Bronchial epithelial cell (primary cell): ENCODE results near the gene OTX1. TPM values are rescaled to one million over a fixed set of nuclear protein-coding genes. Genes with fewer than 3 reads are reported as not detected.

Source experiments
- DNase-seq: peaks from one replicate; pipeline ENCODE4 v3.0.0-alpha.2; 2010; ENCODE audit warnings: low read depth
- FAIRE-seq: peaks from 2 replicates; lab custom pipeline; 2011; peaks lifted over from hg19 to GRCh38; lab: Jason Lieb, UNC
- H3K27me3 ChIP-seq: 2 replicates; pipeline ENCODE4 v1.5.1; 2011; ENCODE audit warnings: low read length; ENCODE audit not compliant: control insufficient read depth, insufficient read depth
- H3K36me3 ChIP-seq: 2 replicates; pipeline ENCODE4 v1.5.1; 2011; ENCODE audit warnings: low read length; ENCODE audit not compliant: control insufficient read depth, insufficient read depth
- H3K4me3 ChIP-seq: 2 replicates; pipeline ENCODE4 v1.5.1; 2011; ENCODE audit warnings: mild to moderate bottlenecking, low read depth, low read length, control low read depth
- total RNA-seq: library from RNA; depleted of rRNA; stranded (reverse); fragments of >200 nt; gene quantifications from 2 replicates; pipeline ENCODE4 v1.2.1, GENCODE V29; 2014
- TF ChIP-seq, protein P1 (sequence below): IDR thresholded peaks from 2 replicates; pipeline ENCODE4 v1.5.1; 2011; ENCODE audit warnings: mild to moderate bottlenecking, moderate library complexity, low read length, control low read depth, inconsistent platforms; ENCODE audit not compliant: insufficient read depth, severe bottlenecking

Gene OTX1
- total RNA-seq, 1 donor from 2014 or later: 0.79 TPM

DNA sequence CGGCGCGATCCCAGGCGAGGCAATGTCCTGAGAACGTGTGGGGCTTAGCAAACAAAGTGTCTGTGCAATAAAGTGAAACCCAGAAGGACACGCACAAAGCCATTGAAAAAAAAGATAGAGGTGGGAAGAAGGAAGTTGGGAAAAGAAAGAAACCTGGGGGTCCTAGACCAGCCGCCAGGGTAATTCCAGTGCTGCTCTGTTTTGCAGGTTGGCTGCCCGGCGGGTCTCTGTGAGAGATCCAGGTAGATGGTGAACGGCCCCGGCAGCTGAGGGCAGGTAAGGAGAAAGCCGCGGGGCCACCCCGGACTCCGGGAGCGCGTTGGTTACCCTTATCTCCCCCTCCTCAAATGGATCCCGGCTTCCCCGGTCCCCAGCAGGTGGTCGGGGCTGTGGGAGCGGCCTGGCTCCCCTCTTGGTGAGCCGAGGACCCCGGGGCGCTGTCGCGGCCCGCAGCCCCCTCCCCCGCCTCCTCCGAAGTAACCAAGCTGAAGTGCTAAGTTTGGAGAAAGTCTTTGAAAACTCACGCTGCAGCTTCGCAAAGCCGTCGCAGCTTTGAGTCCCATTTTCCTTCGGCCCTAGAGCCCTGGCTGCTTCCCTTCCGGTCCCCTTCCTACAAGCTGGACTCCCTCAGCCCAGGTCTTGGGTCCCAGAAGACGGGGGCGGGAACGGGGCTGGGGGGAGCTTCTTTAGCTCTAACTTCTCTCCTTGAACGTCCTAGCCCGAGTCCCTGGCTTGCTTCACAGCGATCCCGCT lies 588 bp downstream of the OTX1 start:
- DNase-seq: no peak
- Histone ChIP-seq H3K27me3 (no peaks in the 10 kb centered on the region), H3K36me3 (peaks cover 5% of the 10 kb centered on the region), H3K4me3 (peak overlapping the region; percentile 68)
- TF ChIP-seq, protein P1, sequence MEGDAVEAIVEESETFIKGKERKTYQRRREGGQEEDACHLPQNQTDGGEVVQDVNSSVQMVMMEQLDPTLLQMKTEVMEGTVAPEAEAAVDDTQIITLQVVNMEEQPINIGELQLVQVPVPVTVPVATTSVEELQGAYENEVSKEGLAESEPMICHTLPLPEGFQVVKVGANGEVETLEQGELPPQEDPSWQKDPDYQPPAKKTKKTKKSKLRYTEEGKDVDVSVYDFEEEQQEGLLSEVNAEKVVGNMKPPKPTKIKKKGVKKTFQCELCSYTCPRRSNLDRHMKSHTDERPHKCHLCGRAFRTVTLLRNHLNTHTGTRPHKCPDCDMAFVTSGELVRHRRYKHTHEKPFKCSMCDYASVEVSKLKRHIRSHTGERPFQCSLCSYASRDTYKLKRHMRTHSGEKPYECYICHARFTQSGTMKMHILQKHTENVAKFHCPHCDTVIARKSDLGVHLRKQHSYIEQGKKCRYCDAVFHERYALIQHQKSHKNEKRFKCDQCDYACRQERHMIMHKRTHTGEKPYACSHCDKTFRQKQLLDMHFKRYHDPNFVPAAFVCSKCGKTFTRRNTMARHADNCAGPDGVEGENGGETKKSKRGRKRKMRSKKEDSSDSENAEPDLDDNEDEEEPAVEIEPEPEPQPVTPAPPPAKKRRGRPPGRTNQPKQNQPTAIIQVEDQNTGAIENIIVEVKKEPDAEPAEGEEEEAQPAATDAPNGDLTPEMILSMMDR: no peak
- no peak for FAIRE-seq

DNA sequence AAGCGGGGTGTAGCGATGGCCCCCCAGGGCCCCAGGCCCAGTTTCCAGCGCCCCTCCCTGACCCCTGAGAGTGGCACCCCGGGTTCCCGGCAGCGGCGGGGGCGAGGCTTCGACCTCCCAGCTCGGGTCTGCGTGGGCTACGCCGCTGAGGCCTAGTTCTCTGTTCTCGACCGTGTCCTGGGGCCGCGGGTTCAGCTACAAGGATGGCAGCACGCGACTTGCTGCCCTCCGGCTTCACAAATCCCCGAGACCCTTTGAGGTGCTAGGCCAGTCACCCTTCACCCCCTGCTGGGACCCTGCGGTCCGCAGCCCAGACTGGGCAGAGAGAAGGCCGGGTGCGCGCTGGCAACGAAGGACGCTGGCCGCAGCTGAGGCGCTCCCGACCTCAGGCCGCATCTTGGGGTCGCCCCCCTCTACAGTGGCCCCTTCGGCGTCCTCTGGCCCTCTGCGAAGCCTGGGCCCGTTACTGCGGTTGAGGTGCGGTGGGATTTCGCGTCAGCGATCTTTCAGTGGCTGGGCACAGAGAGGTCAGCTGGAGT lies 1.2 kb downstream of the OTX1 start:
- TF ChIP-seq, protein P1: no peak
- DNase-seq (no peak), FAIRE-seq (no peak)
- no peaks in the 10 kb centered on the region for H3K27me3 ChIP-seq
- H3K4me3 ChIP-seq: peak overlapping the region; percentile 68
- H3K36me3 ChIP-seq: peaks cover 7% of the 10 kb centered on the region

DNA sequence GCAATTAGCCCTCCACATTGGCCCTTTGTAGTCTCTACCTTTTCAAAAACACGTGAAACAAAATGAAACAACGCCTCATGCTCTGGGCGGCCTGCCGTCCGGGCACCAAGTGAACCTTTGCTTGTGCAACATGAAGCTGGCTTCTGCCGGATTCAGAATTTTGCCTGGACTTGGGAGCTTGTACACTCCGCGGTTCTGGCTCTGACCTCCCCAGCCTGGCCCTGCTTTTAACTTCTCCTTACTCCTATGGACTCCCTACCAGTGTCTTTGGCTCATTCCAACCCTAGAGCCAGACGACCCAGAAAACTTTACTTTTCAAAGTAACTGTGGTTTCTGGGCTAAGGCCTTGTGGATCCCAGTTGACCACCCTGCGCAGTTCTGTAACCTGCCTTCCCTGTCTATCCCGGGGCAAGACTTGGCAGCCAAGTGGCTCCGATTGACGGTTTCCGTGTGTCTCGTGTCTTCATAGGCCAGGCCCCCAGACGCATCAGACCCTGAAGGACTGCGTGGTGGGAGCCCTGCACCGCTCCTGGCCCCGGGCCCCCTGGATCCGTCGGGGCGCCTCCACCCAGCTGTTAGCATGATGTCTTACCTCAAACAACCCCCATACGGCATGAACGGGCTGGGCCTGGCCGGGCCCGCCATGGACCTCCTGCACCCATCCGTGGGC lies 1.9 kb downstream of the OTX1 start:
- peaks cover 7% of the 10 kb centered on the region for H3K36me3 ChIP-seq
- FAIRE-seq (no peak), DNase-seq (no peak)
- H3K27me3 ChIP-seq: no peaks in the 10 kb centered on the region
- TF ChIP-seq, protein P1: no peak
- no peak overlapping the region for H3K4me3 ChIP-seq

DNA sequence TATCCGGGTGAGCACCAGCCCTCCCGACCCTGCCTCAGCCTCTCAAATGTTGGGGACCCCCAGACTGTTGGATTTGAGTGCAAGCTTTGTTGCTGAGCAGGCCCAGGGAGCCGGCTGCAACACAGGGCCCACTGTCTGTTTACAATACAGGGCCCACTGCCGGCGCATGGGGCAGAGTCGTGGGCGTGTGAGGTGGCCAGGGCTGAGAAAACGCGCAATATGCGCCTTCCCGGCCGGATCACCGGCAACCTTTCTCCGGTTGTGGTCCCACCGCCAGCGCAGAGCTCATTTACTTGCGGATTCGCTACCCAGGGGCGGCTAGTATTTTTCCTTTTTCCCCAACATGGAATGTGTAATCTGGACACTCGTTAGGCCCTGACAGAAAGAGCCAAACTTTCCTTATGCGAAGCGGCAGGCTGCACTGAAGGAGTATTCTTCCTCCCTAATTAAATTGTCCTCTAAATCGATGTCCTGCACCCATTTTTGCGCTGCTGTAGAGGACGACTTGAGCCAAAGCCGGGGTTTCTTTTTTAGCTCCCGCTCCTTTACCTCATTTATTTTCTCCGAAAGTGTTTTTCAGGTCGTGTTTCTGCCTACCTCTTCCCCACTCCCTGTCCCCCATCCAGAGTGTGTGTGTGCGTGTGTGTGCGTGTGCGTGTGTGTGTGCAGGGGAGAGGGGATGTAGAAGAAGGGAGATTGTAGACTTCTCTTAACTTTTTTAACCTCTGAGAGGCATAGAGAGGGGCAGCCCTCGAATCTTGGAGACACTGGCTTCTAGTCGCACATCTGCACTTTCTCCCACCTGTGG lies 2.7 kb downstream of the OTX1 start:
- FAIRE-seq: no peak
- no peak for DNase-seq
- Histone ChIP-seq H3K27me3 (no peaks in the 10 kb centered on the region), H3K4me3 (no peak overlapping the region), H3K36me3 (peaks cover 7% of the 10 kb centered on the region)
- TF ChIP-seq, protein P1: no peak

DNA sequence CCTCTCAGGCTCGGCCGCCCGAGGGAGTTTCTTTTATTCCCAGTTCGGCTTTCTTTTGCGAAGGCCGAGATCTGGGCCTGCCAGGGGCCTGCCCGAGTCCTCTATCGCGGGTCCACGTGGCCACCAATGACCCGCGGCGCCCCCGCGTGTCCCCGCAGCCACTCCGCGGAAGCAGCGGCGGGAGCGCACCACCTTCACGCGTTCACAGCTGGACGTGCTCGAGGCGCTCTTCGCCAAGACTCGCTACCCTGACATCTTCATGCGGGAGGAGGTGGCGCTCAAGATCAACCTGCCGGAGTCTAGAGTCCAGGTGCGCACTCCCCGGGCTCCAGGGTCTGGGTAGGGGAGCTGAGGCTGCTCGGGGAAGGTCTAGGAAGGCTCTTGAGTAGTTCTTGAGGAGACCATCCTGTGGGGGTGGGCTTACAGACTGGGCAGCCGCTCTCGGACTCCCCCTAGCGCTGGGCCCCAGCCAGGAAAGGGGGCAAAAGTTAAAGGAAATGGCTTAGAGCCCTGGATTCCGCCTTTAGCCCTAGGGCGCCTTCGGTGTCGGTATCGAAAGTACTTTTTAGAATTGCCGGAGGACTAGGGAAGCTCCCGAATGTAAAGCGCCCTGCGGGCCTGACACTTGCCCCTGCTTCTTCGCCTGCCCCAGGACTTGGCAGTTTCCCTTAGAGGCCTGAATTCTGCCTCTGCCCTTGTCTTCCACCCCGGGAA lies 3.4 kb downstream of the OTX1 start:
- Histone ChIP-seq H3K36me3 (peaks cover 7% of the 10 kb centered on the region), H3K4me3 (no peak overlapping the region), H3K27me3 (no peaks in the 10 kb centered on the region)
- TF ChIP-seq, protein P1: no peak
- FAIRE-seq (no peak), DNase-seq (no peak)
